SK-N-SH treated with all-trans-retinoic acid at 6 μM for 48 hours (cell line): ENCODE results near the gene FEM1A.

Source experiments
- POU6F1 ChIP-seq: fragments of 250-450 bp; sonication (Bioruptor Pico); IDR thresholded peaks from 2 replicates; pipeline ENCODE4 v1.8.0; 2021; ENCODE audit warnings: low read depth, mild to moderate bottlenecking, moderate library complexity, borderline replicate concordance
- TCF4 ChIP-seq: fragments of 250-450 bp; sonication (Bioruptor Pico); IDR thresholded peaks from 2 replicates; pipeline ENCODE4 v1.8.0; 2021; ENCODE audit warnings: mild to moderate bottlenecking, moderate library complexity, borderline replicate concordance
- TSHZ2 ChIP-seq: fragments of 250-450 bp; sonication (Bioruptor Pico); IDR thresholded peaks from 2 replicates; pipeline ENCODE4 v1.5.0; 2020; ENCODE audit warnings: mild to moderate bottlenecking, moderate library complexity
- TF ChIP-seq, protein P1 (sequence below): fragments of 250-450 bp; sonication (Bioruptor Pico); IDR thresholded peaks from 2 replicates; pipeline ENCODE4 v1.8.0; 2020; ENCODE audit warnings: mild to moderate bottlenecking, moderate library complexity, borderline replicate concordance

GRCh38 chr19:4748185-4748584, 43.3 kb upstream of the FEM1A start:
- TF ChIP-seq, protein P1, sequence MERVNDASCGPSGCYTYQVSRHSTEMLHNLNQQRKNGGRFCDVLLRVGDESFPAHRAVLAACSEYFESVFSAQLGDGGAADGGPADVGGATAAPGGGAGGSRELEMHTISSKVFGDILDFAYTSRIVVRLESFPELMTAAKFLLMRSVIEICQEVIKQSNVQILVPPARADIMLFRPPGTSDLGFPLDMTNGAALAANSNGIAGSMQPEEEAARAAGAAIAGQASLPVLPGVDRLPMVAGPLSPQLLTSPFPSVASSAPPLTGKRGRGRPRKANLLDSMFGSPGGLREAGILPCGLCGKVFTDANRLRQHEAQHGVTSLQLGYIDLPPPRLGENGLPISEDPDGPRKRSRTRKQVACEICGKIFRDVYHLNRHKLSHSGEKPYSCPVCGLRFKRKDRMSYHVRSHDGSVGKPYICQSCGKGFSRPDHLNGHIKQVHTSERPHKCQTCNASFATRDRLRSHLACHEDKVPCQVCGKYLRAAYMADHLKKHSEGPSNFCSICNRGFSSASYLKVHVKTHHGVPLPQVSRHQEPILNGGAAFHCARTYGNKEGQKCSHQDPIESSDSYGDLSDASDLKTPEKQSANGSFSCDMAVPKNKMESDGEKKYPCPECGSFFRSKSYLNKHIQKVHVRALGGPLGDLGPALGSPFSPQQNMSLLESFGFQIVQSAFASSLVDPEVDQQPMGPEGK (CRISPR knock-in tag) = no peak
- TF ChIP-seq POU6F1 (CRISPR knock-in tag) (no peak), TSHZ2 (CRISPR knock-in tag) (no peak), TCF4 (CRISPR knock-in tag) (no peak)
